ENCODE measurements around the gene ABCD1.

GRCh38 chrX:153779891-153780677 is 55.4 kb downstream of the ABCD1 start:
- TF ChIP-seq POLR2AphosphoS5 (IDR thresholded peaks at IDR 0.05; ENCODE audit: low read depth, low read length) (no peak), REST (IDR thresholded peaks at IDR 0.05; ENCODE audit: insufficient read depth in 1 of 2, low read depth in 2 of 2, low read length in 1 of 2) (no peak), SIN3A (IDR thresholded peaks at IDR 0.05; ENCODE audit: borderline replicate concordance, insufficient read depth, low read depth, low read length) (no peak), TCF7L2 (IDR thresholded peaks at IDR 0.05; ENCODE audit: low read depth, low read length) (no peak)
- TF ChIP-seq, protein P1, sequence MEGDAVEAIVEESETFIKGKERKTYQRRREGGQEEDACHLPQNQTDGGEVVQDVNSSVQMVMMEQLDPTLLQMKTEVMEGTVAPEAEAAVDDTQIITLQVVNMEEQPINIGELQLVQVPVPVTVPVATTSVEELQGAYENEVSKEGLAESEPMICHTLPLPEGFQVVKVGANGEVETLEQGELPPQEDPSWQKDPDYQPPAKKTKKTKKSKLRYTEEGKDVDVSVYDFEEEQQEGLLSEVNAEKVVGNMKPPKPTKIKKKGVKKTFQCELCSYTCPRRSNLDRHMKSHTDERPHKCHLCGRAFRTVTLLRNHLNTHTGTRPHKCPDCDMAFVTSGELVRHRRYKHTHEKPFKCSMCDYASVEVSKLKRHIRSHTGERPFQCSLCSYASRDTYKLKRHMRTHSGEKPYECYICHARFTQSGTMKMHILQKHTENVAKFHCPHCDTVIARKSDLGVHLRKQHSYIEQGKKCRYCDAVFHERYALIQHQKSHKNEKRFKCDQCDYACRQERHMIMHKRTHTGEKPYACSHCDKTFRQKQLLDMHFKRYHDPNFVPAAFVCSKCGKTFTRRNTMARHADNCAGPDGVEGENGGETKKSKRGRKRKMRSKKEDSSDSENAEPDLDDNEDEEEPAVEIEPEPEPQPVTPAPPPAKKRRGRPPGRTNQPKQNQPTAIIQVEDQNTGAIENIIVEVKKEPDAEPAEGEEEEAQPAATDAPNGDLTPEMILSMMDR (IDR thresholded peaks at IDR 0.05) = no peak

Measured in Panc1 (cell line).